ENCODE measurements around the gene GABARAPL2.
A peak's percentile ranks its signal among the peaks of the same experiment; 100 is the strongest.

The GABARAPL2 gene

GRCh38 chr16:75575958-75576357 is 9.8 kb downstream of the GABARAPL2 start:
- Histone ChIP-seq H3K27ac (ENCODE audit: insufficient read depth in 1 of 2, low read depth in 1 of 2, low read length in 2 of 2, poor library complexity in 1 of 2, severe bottlenecking in 2 of 2) (no peak overlapping the region), H3K27me3 (replicated peaks in 2 of 5; ENCODE audit: control insufficient read depth in 4 of 5, insufficient read depth in 5 of 5, low read length in 4 of 5) (no peaks in the 10 kb centered on the region), H3K4me1 (ENCODE audit: control extremely low read depth in 1 of 4, control insufficient read depth in 4 of 4, insufficient read depth in 4 of 4, low read length in 3 of 4) (peaks cover 2 to 39% (median 16%) of the 10 kb centered on the region in 4 experiments), H3K4me3 (ENCODE audit: control insufficient read depth in 1 of 7, extremely low read depth in 1 of 7, insufficient read depth in 4 of 7, low read depth in 2 of 7, low read length in 6 of 7) (no peak overlapping the region), H3K36me3 (ENCODE audit: control insufficient read depth in 4 of 4, insufficient read depth in 4 of 4, low read length in 3 of 4) (peaks cover 15 to 70% (median 41%) of the 10 kb centered on the region in 4 experiments), H3K9me3 (ENCODE audit: control extremely low read depth in 1 of 5, control insufficient read depth in 4 of 5, insufficient read depth in 2 of 5, low read depth in 1 of 5, low read length in 4 of 5) (no peaks in the 10 kb centered on the region)
- ChIA-PET CTCF (interaction anchor here (1.4 to 1.8 kb wide), 2 partner anchors 11 to 25 kb away, joined by 3 to 4 read pairs; partner anchors contain the start of gene GABARAPL2), POLR2A (no interaction called here)
- DNase-seq: no peak
- 90% methylated on average over 2 of the region's 3 CpGs for WGBS (ENCODE audit: insufficient coverage)

- H3K27ac ChIP-seq (ENCODE audit: insufficient read depth in 1 of 2, low read depth in 1 of 2, low read length in 2 of 2, poor library complexity in 1 of 2, severe bottlenecking in 2 of 2): no peak overlapping the region
- peaks cover 2 to 39% (median 16%) of the 10 kb centered on the region in 4 experiments for H3K4me1 ChIP-seq (ENCODE audit: control extremely low read depth in 1 of 4, control insufficient read depth in 4 of 4, insufficient read depth in 4 of 4, low read length in 3 of 4)
- peaks cover 15 to 65% (median 38%) of the 10 kb centered on the region in 4 experiments for H3K36me3 ChIP-seq (ENCODE audit: control insufficient read depth in 4 of 4, insufficient read depth in 4 of 4, low read length in 3 of 4)
- no peaks in the 10 kb centered on the region for H3K27me3 ChIP-seq (replicated peaks in 2 of 5; ENCODE audit: control insufficient read depth in 4 of 5, insufficient read depth in 5 of 5, low read length in 4 of 5)
- POLR2A ChIA-PET: no interaction called here
- WGBS (ENCODE audit: insufficient coverage): 88% methylated on average over 3 of the region's 3 CpGs
- no peak overlapping the region for H3K4me3 ChIP-seq (ENCODE audit: control insufficient read depth in 1 of 7, extremely low read depth in 1 of 7, insufficient read depth in 4 of 7, low read depth in 2 of 7, low read length in 6 of 7)
- no peaks in the 10 kb centered on the region for H3K9me3 ChIP-seq (ENCODE audit: control extremely low read depth in 1 of 5, control insufficient read depth in 4 of 5, insufficient read depth in 2 of 5, low read depth in 1 of 5, low read length in 4 of 5)
- no peak for DNase-seq
- CTCF ChIA-PET: interaction anchor here (1.8 kb wide), 1 partner anchor 11 kb away, joined by 4 read pairs; the partner anchor contains the start of gene GABARAPL2
These were observed 10.2 kb downstream of the GABARAPL2 start for GRCh38 chr16:75576384-75576811.

GRCh38 chr16:75578212-75578611 is 12.0 kb downstream of the GABARAPL2 start:
- Histone ChIP-seq H3K4me1 (ENCODE audit: control extremely low read depth in 1 of 4, control insufficient read depth in 4 of 4, insufficient read depth in 4 of 4, low read length in 3 of 4) (peaks cover 2 to 29% (median 12%) of the 10 kb centered on the region in 4 experiments), H3K36me3 (ENCODE audit: control insufficient read depth in 4 of 4, insufficient read depth in 4 of 4, low read length in 3 of 4) (peaks cover 14 to 50% (median 30%) of the 10 kb centered on the region in 4 experiments), H3K27me3 (replicated peaks in 2 of 5; ENCODE audit: control insufficient read depth in 4 of 5, insufficient read depth in 5 of 5, low read length in 4 of 5) (no peaks in the 10 kb centered on the region), H3K27ac (ENCODE audit: insufficient read depth in 1 of 2, low read depth in 1 of 2, low read length in 2 of 2, poor library complexity in 1 of 2, severe bottlenecking in 2 of 2) (no peak overlapping the region), H3K9me3 (ENCODE audit: control extremely low read depth in 1 of 5, control insufficient read depth in 4 of 5, insufficient read depth in 2 of 5, low read depth in 1 of 5, low read length in 4 of 5) (no peaks in the 10 kb centered on the region), H3K4me3 (ENCODE audit: control insufficient read depth in 1 of 7, extremely low read depth in 1 of 7, insufficient read depth in 4 of 7, low read depth in 2 of 7, low read length in 6 of 7) (no peak overlapping the region)
- no CpG with 5 or more reads among the region's 7 CpGs for WGBS (ENCODE audit: insufficient coverage)
- POLR2A ChIA-PET: no interaction called here
- CTCF ChIA-PET: interaction anchor here (1.0 kb wide), 1 partner anchor 25 kb away, joined by 4 read pairs; no protein-coding TSS in a partner anchor
- DNase-seq: no peak

GRCh38 chr16:75578725-75579124 is 12.5 kb downstream of the GABARAPL2 start:
- Histone ChIP-seq H3K4me1 (ENCODE audit: control extremely low read depth in 1 of 4, control insufficient read depth in 4 of 4, insufficient read depth in 4 of 4, low read length in 3 of 4) (peaks cover 2 to 25% (median 10%) of the 10 kb centered on the region in 4 experiments), H3K4me3 (ENCODE audit: control insufficient read depth in 1 of 7, extremely low read depth in 1 of 7, insufficient read depth in 4 of 7, low read depth in 2 of 7, low read length in 6 of 7) (no peak overlapping the region), H3K9me3 (ENCODE audit: control extremely low read depth in 1 of 5, control insufficient read depth in 4 of 5, insufficient read depth in 2 of 5, low read depth in 1 of 5, low read length in 4 of 5) (no peaks in the 10 kb centered on the region), H3K27ac (ENCODE audit: insufficient read depth in 1 of 2, low read depth in 1 of 2, low read length in 2 of 2, poor library complexity in 1 of 2, severe bottlenecking in 2 of 2) (no peak overlapping the region), H3K36me3 (ENCODE audit: control insufficient read depth in 4 of 4, insufficient read depth in 4 of 4, low read length in 3 of 4) (peaks cover 10 to 45% (median 27%) of the 10 kb centered on the region in 4 experiments), H3K27me3 (replicated peaks in 2 of 5; ENCODE audit: control insufficient read depth in 4 of 5, insufficient read depth in 5 of 5, low read length in 4 of 5) (no peaks in the 10 kb centered on the region)
- no CpG with 5 or more reads among the region's 2 CpGs for WGBS (ENCODE audit: insufficient coverage)
- no peak for DNase-seq
- POLR2A ChIA-PET: no interaction called here
- CTCF ChIA-PET: interaction anchor here (0.7 to 1.5 kb wide), 3 partner anchors 14 to 28 kb away, joined by 3 read pairs; partner anchors contain the start of gene TMEM231

GRCh38 chr16:75579281-75579834 is 13.2 kb downstream of the GABARAPL2 start:
- Histone ChIP-seq H3K4me3 (ENCODE audit: control insufficient read depth in 1 of 7, extremely low read depth in 1 of 7, insufficient read depth in 4 of 7, low read depth in 2 of 7, low read length in 6 of 7) (peak overlapping the region in 1 of 7 experiments; percentile 45), H3K36me3 (ENCODE audit: control insufficient read depth in 4 of 4, insufficient read depth in 4 of 4, low read length in 3 of 4) (peaks cover 8 to 39% (median 24%) of the 10 kb centered on the region in 4 experiments), H3K4me1 (ENCODE audit: control extremely low read depth in 1 of 4, control insufficient read depth in 4 of 4, insufficient read depth in 4 of 4, low read length in 3 of 4) (peaks cover 2 to 21% (median 10%) of the 10 kb centered on the region in 4 experiments), H3K9me3 (ENCODE audit: control extremely low read depth in 1 of 5, control insufficient read depth in 4 of 5, insufficient read depth in 2 of 5, low read depth in 1 of 5, low read length in 4 of 5) (no peaks in the 10 kb centered on the region), H3K27me3 (replicated peaks in 2 of 5; ENCODE audit: control insufficient read depth in 4 of 5, insufficient read depth in 5 of 5, low read length in 4 of 5) (no peaks in the 10 kb centered on the region), H3K27ac (ENCODE audit: insufficient read depth in 1 of 2, low read depth in 1 of 2, low read length in 2 of 2, poor library complexity in 1 of 2, severe bottlenecking in 2 of 2) (no peak overlapping the region)
- peak; percentile 45 to 80 (median 79) for DNase-seq
- WGBS (ENCODE audit: insufficient coverage): 28% methylated on average over 4 of the region's 7 CpGs
- ChIA-PET CTCF (interaction anchor here (0.7 to 1.5 kb wide), 5 partner anchors 12 to 29 kb away, joined by 3 to 4 read pairs (median 3); partner anchors contain the start of gene TMEM231), POLR2A (interaction anchor here (1.0 kb wide), 1 partner anchor 14 kb away, joined by 6 read pairs; the partner anchor contains the start of gene GABARAPL2)

- POLR2A ChIA-PET: no interaction called here
- 88% methylated on average over 1 of the region's 3 CpGs for WGBS (ENCODE audit: insufficient coverage)
- Histone ChIP-seq H3K4me3 (ENCODE audit: control insufficient read depth in 1 of 7, extremely low read depth in 1 of 7, insufficient read depth in 4 of 7, low read depth in 2 of 7, low read length in 6 of 7) (no peak overlapping the region), H3K27me3 (replicated peaks in 2 of 5; ENCODE audit: control insufficient read depth in 4 of 5, insufficient read depth in 5 of 5, low read length in 4 of 5) (no peaks in the 10 kb centered on the region), H3K36me3 (ENCODE audit: control insufficient read depth in 4 of 4, insufficient read depth in 4 of 4, low read length in 3 of 4) (peaks cover 0 to 8% (median 2%) of the 10 kb centered on the region in 4 experiments), H3K27ac (ENCODE audit: insufficient read depth in 1 of 2, low read depth in 1 of 2, low read length in 2 of 2, poor library complexity in 1 of 2, severe bottlenecking in 2 of 2) (no peak overlapping the region), H3K4me1 (ENCODE audit: control extremely low read depth in 1 of 4, control insufficient read depth in 4 of 4, insufficient read depth in 4 of 4, low read length in 3 of 4) (peaks cover under 1 to 12% (median 7%) of the 10 kb centered on the region in 4 experiments), H3K9me3 (ENCODE audit: control extremely low read depth in 1 of 5, control insufficient read depth in 4 of 5, insufficient read depth in 2 of 5, low read depth in 1 of 5, low read length in 4 of 5) (no peaks in the 10 kb centered on the region)
- CTCF ChIA-PET: interaction anchor here (0.6 to 1.0 kb wide), 2 partner anchors 19 to 67 kb away, joined by 3 to 4 read pairs; no protein-coding TSS in a partner anchor
- no peak for DNase-seq
These were observed 17.9 kb downstream of the GABARAPL2 start for GRCh38 chr16:75584108-75584507.

GRCh38 chr16:75588716-75589115 is 22.5 kb downstream of the GABARAPL2 start:
- 88% methylated on average over 3 of the region's 4 CpGs for WGBS (ENCODE audit: insufficient coverage)

More at GRCh38 chr16:75588716-75589115, 22.5 kb downstream of the GABARAPL2 start:
- ChIA-PET CTCF (interaction anchor here (0.9 to 1.3 kb wide), 2 partner anchors 8 to 71 kb away, joined by 3 to 4 read pairs; no protein-coding TSS in a partner anchor), POLR2A (no interaction called here)
- DNase-seq: no peak
- Histone ChIP-seq H3K27me3 (replicated peaks in 2 of 5; ENCODE audit: control insufficient read depth in 4 of 5, insufficient read depth in 5 of 5, low read length in 4 of 5) (no peaks in the 10 kb centered on the region), H3K27ac (ENCODE audit: insufficient read depth in 1 of 2, low read depth in 1 of 2, low read length in 2 of 2, poor library complexity in 1 of 2, severe bottlenecking in 2 of 2) (no peak overlapping the region), H3K4me1 (ENCODE audit: control extremely low read depth in 1 of 4, control insufficient read depth in 4 of 4, insufficient read depth in 4 of 4, low read length in 3 of 4) (peaks cover 0 to 8% (median 2%) of the 10 kb centered on the region in 4 experiments), H3K4me3 (ENCODE audit: control insufficient read depth in 1 of 7, extremely low read depth in 1 of 7, insufficient read depth in 4 of 7, low read depth in 2 of 7, low read length in 6 of 7) (no peak overlapping the region), H3K9me3 (ENCODE audit: control extremely low read depth in 1 of 5, control insufficient read depth in 4 of 5, insufficient read depth in 2 of 5, low read depth in 1 of 5, low read length in 4 of 5) (no peaks in the 10 kb centered on the region), H3K36me3 (ENCODE audit: control insufficient read depth in 4 of 4, insufficient read depth in 4 of 4, low read length in 3 of 4) (peaks cover 0 to 9% (median 3%) of the 10 kb centered on the region in 4 experiments)

Data from common myeloid progenitor, CD34-positive (primary cell).